Smooth muscle cell (in vitro differentiated cells): Measurements from ENCODE around the gene NKPD1. TPM values are rescaled to one million over a fixed set of nuclear protein-coding genes. Genes with fewer than 3 reads are reported as not detected.

ENCODE experiments used
- DNase-seq: peaks from one replicate; lab custom pipeline; 2025; ENCODE audit not compliant: unreplicated experiment; lab: John Stamatoyannopoulos, UW
- H2AFZ ChIP-seq: fragments of 200-600 bp; sonication (generic); 2 replicates; pipeline ENCODE4 v1.6.0; 2016; ENCODE audit warnings: antibody characterized with exemption, low read depth, mild to moderate bottlenecking
- H3F3A ChIP-seq: fragments of 200-600 bp; sonication (generic); 2 replicates; pipeline ENCODE4 v1.6.0; 2017; ENCODE audit warnings: antibody characterized with exemption, low read depth
- H3K27ac ChIP-seq: fragments of 200-600 bp; sonication (generic); 2 replicates; pipeline ENCODE4 v1.5.1; 2016; ENCODE audit warnings: low read depth, mild to moderate bottlenecking
- H3K27me3 ChIP-seq: fragments of 200-600 bp; sonication (generic); 2 replicates; pipeline ENCODE4 v1.6.1; 2016; ENCODE audit warnings: low read depth, mild to moderate bottlenecking
- H3K36me3 ChIP-seq: fragments of 200-600 bp; sonication (generic); 2 replicates; pipeline ENCODE4 v1.5.1; 2016; ENCODE audit warnings: low read depth
- H3K4me1 ChIP-seq: fragments of 200-600 bp; sonication (generic); 2 replicates; pipeline ENCODE4 v1.5.1; 2016; ENCODE audit warnings: low read depth
- H3K4me2 ChIP-seq: fragments of 200-600 bp; sonication (generic); 2 replicates; pipeline ENCODE4 v1.6.0; 2016; ENCODE audit warnings: mild to moderate bottlenecking
- H3K4me3 ChIP-seq: fragments of 200-600 bp; sonication (generic); 2 replicates; pipeline ENCODE4 v1.5.1; 2016; ENCODE audit warnings: mild to moderate bottlenecking
- H3K79me2 ChIP-seq: fragments of 200-600 bp; sonication (generic); 2 replicates; pipeline ENCODE4 v1.6.0; 2016; ENCODE audit warnings: low read depth, mild to moderate bottlenecking
- H3K9ac ChIP-seq: fragments of 200-600 bp; sonication (generic); 2 replicates; pipeline ENCODE4 v1.6.0; 2016; ENCODE audit warnings: low read depth
- H3K9me3 ChIP-seq: fragments of 200-600 bp; sonication (generic); replicated peaks from 2 replicates; pipeline ENCODE4 v1.5.1; 2016; ENCODE audit warnings: low read depth
- H4K20me1 ChIP-seq: fragments of 200-600 bp; sonication (generic); 2 replicates; pipeline ENCODE4 v1.6.0; 2016; ENCODE audit warnings: low read depth
- CTCF ChIP-seq: fragments of 200-600 bp; sonication (generic); IDR thresholded peaks from 2 replicates; pipeline ENCODE4 v1.5.1; 2017; ENCODE audit warnings: borderline replicate concordance, mild to moderate bottlenecking, antibody characterized with exemption; ENCODE audit not compliant: insufficient read depth, poor library complexity, severe bottlenecking
- WGBS: methylation state at CpG from one replicate; pipeline ENCODE4 v1.1.7; 2016; ENCODE audit warnings: low lambda C conversion rate; 5-methylcytosine and 5-hydroxymethylcytosine counted together
- polyA plus RNA-seq: library from polyadenylated mRNA; unstranded; fragments of >200 nt; fragmentation: Nextera tagmentation; extraction: Ambion mirVana; gene quantifications from 2 replicates; pipeline ENCODE4 v1.2.1, GENCODE V29; 2016
- total RNA-seq: library from RNA; depleted of rRNA; stranded (reverse); fragments of >200 nt; gene quantifications from 2 replicates; pipeline ENCODE4 v1.2.3, GENCODE V29; 2014

NKPD1 gene
- total and polyA plus RNA-seq, 2 experiments from 2014 or later = 0.13 to 1.6 TPM

GRCh38 chr19:45140533-45140932 is 20.2 kb downstream of the NKPD1 start:
- H4K20me1 ChIP-seq = peaks cover 52% of the 10 kb centered on the region
- no peak overlapping the region for H3K4me2 ChIP-seq
- 99% methylated on average over 10 of the region's 11 CpGs for WGBS
- DNase-seq = no peak
- TF ChIP-seq CTCF = no peak
- H3K27me3 ChIP-seq = no peaks in the 10 kb centered on the region
- no peak overlapping the region for H3K9ac ChIP-seq
- H3K36me3 ChIP-seq = no peaks in the 10 kb centered on the region
- H3K4me1 ChIP-seq = no peaks in the 10 kb centered on the region
- no peaks in the 10 kb centered on the region for H3K9me3 ChIP-seq
- no peak overlapping the region for H3K27ac ChIP-seq
- H3K79me2 ChIP-seq = peaks cover 8% of the 10 kb centered on the region
- H3K4me3 ChIP-seq = no peak overlapping the region
- H3F3A ChIP-seq = no peaks in the 10 kb centered on the region
- H2AFZ ChIP-seq = no peak overlapping the region

- Histone ChIP-seq H3K4me3 (no peak overlapping the region), H3K9me3 (no peaks in the 10 kb centered on the region), H3K27me3 (no peaks in the 10 kb centered on the region), H3K27ac (no peak overlapping the region), H2AFZ (no peak overlapping the region), H3K4me2 (no peak overlapping the region), H3F3A (no peaks in the 10 kb centered on the region), H3K9ac (no peak overlapping the region), H3K4me1 (no peaks in the 10 kb centered on the region), H4K20me1 (peaks cover 55% of the 10 kb centered on the region), H3K36me3 (no peaks in the 10 kb centered on the region), H3K79me2 (peaks cover 8% of the 10 kb centered on the region)
- 96% methylated on average over 8 of the region's 8 CpGs for WGBS
- no peak for TF ChIP-seq CTCF
- no peak for DNase-seq
Observed at GRCh38 chr19:45140144-45140503, 20.7 kb downstream of the NKPD1 start.

- DNase-seq = no peak
- Histone ChIP-seq H3K79me2 (peaks cover 9% of the 10 kb centered on the region), H3K27ac (no peak overlapping the region), H3K9ac (no peak overlapping the region), H3K36me3 (no peaks in the 10 kb centered on the region), H3K27me3 (no peaks in the 10 kb centered on the region), H3K4me1 (no peaks in the 10 kb centered on the region), H3F3A (no peaks in the 10 kb centered on the region), H4K20me1 (peaks cover 60% of the 10 kb centered on the region), H2AFZ (no peak overlapping the region), H3K4me3 (no peak overlapping the region), H3K4me2 (no peak overlapping the region), H3K9me3 (no peaks in the 10 kb centered on the region)
- 98% methylated on average over 24 of the region's 24 CpGs for WGBS
- TF ChIP-seq CTCF = no peak
Observed at GRCh38 chr19:45139286-45140143, 21.3 kb downstream of the NKPD1 start.

GRCh38 chr19:45138303-45138751 is 22.5 kb downstream of the NKPD1 start:
- DNase-seq = no peak
- no peak overlapping the region for H3K4me3 ChIP-seq
- no peaks in the 10 kb centered on the region for H3K4me1 ChIP-seq
- no peaks in the 10 kb centered on the region for H3K36me3 ChIP-seq
- H3K79me2 ChIP-seq = peaks cover 17% of the 10 kb centered on the region
- H3K9me3 ChIP-seq = no peaks in the 10 kb centered on the region
- TF ChIP-seq CTCF = no peak
- no peak overlapping the region for H3K9ac ChIP-seq
- no peaks in the 10 kb centered on the region for H3K27me3 ChIP-seq
- peaks cover 72% of the 10 kb centered on the region for H4K20me1 ChIP-seq
- no peak overlapping the region for H3K4me2 ChIP-seq
- WGBS = 83% methylated on average over 8 of the region's 11 CpGs
- no peak overlapping the region for H2AFZ ChIP-seq
- no peak overlapping the region for H3K27ac ChIP-seq
- H3F3A ChIP-seq = no peaks in the 10 kb centered on the region
